RWPE1 (cell line): ENCODE data around the gene PPP1R9B.

ENCODE experiments used
- CTCF ChIA-PET: fragments of 350-600 bp; sonication (Branson Sonifier 250); formaldehyde crosslinking; extraction: SDS; loops from one replicate; lab custom pipeline; 2021; lab: Yijun Ruan, JAX
- POLR2A ChIA-PET: fragments of 400-600 bp; formaldehyde crosslinking; extraction: SDS; loops from one replicate; lab custom pipeline; 2020; ENCODE audit warnings: antibody characterized with exemption; ENCODE audit not compliant: low non-redundant PET; lab: Yijun Ruan, JAX
- DNase-seq: peaks from one replicate; pipeline ENCODE4 v3.0.0; 2012; ENCODE audit warnings: low spot score
- H3K27ac ChIP-seq: fragments of 450-650 bp; 2 replicates; pipeline ENCODE4 v1.5.1; 2017
- TF ChIP-seq, protein P1 (sequence below): fragments of 450-650 bp; conservative IDR thresholded peaks from 2 replicates; pipeline ENCODE4 v1.5.1; 2017; ENCODE audit warnings: low read depth, mild to moderate bottlenecking

Gene PPP1R9B

GRCh38 chr17:50154604-50155003 lies 4.1 kb upstream of the PPP1R9B start:
- POLR2A ChIA-PET, result no interaction called here
- CTCF ChIA-PET, result interaction anchor here (0.6 kb wide), 1 partner anchor 101 kb away, joined by 3 read pairs; no protein-coding TSS in a partner anchor
- peak overlapping the region; percentile 98 for H3K27ac ChIP-seq
- TF ChIP-seq, protein P1, sequence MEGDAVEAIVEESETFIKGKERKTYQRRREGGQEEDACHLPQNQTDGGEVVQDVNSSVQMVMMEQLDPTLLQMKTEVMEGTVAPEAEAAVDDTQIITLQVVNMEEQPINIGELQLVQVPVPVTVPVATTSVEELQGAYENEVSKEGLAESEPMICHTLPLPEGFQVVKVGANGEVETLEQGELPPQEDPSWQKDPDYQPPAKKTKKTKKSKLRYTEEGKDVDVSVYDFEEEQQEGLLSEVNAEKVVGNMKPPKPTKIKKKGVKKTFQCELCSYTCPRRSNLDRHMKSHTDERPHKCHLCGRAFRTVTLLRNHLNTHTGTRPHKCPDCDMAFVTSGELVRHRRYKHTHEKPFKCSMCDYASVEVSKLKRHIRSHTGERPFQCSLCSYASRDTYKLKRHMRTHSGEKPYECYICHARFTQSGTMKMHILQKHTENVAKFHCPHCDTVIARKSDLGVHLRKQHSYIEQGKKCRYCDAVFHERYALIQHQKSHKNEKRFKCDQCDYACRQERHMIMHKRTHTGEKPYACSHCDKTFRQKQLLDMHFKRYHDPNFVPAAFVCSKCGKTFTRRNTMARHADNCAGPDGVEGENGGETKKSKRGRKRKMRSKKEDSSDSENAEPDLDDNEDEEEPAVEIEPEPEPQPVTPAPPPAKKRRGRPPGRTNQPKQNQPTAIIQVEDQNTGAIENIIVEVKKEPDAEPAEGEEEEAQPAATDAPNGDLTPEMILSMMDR, result no peak
- DNase-seq, result no peak

DNA sequence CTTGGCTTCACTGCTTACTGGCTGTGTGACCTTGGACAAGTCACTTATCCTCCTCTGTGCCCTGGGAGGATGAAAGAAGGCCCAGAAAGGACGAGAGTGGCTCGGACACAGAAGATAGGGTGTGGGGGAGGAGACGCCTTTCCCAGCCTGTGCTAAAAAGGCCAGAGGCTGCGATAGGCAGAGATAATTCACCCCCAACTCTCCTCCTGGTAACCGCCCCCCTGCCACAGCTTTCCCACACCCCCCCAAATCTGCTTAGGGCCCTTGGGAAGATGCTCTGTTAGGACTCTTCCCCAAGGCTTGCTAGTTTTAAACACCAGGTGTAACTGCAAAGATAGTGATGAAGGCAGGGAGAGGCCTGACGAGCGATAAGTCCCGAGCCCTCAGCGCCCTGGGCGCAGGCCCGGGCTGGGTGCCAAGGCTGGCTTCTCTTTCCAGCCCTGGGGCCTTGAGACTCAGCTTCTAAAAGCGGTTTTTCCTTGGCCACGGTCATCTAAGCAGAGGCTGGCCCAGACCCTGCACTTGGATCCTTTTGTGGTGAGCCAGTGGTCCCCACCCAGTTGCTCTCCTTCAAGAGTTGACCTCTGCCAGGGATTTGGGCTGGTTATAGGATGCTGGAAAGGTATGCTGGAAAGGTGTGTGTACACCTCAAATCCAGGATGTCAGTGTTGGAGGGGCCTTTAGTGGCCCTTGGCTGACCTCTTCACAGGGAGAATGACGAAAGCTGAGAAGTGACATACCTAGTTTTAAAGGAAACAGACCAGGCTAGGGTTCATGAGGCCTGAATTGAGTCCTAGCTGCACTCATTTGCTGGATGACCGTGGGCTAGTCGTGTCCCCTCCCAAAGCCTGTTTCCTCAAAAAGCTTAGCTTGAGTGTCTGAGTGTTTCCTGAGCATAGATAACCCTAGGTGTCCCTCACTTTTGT lies 3.4 kb upstream of the PPP1R9B start:
- CTCF ChIA-PET, result interaction anchor here (0.6 to 2.1 kb wide), 4 partner anchors 7 to 720 kb away, joined by 3 to 12 read pairs (median 5); no protein-coding TSS in a partner anchor
- TF ChIP-seq, protein P1, result no peak
- POLR2A ChIA-PET, result no interaction called here
- peak overlapping the region; percentile 98 for H3K27ac ChIP-seq
- peak; percentile 60 for DNase-seq

DNA sequence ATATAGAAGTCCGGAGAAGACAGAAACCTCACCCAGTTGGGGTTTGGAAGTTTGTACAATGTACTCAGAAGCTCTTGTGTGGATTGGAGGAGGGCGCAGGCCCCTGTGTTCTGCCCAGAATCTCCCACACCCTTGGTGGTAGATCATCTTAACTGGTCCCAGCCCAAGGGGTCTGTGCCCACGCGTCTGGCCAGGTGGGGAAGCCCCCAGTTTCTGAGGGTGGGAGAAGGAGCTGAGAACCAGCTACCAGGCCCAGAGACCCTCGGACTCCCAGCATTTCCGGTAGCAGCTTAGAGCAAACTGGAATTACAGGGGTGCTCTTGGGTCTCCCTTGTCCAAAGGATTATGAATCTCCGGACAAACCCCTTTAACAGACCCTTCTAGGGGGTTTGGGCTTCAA lies 2.3 kb upstream of the PPP1R9B start:
- TF ChIP-seq, protein P1, result no peak
- no peak for DNase-seq
- POLR2A ChIA-PET, result no interaction called here
- CTCF ChIA-PET, result interaction anchor here (0.6 to 2.1 kb wide), 5 partner anchors 9 to 59 kb away, joined by 3 to 12 read pairs (median 4); no protein-coding TSS in a partner anchor
- peak overlapping the region; percentile 98 for H3K27ac ChIP-seq

GRCh38 chr17:50151937-50152547 lies 1.6 kb upstream of the PPP1R9B start:
- DNase-seq, result peak; percentile 92
- ChIA-PET CTCF (interaction anchor here (0.6 to 2.1 kb wide), 8 partner anchors 9 to 351 kb away, joined by 3 to 12 read pairs (median 4); no protein-coding TSS in a partner anchor), POLR2A (interaction anchor here (0.5 kb wide), 1 partner anchor 94 kb away, joined by 7 read pairs; no protein-coding TSS in a partner anchor)
- H3K27ac ChIP-seq, result peak overlapping the region; percentile 98
- TF ChIP-seq, protein P1, result no peak

DNA sequence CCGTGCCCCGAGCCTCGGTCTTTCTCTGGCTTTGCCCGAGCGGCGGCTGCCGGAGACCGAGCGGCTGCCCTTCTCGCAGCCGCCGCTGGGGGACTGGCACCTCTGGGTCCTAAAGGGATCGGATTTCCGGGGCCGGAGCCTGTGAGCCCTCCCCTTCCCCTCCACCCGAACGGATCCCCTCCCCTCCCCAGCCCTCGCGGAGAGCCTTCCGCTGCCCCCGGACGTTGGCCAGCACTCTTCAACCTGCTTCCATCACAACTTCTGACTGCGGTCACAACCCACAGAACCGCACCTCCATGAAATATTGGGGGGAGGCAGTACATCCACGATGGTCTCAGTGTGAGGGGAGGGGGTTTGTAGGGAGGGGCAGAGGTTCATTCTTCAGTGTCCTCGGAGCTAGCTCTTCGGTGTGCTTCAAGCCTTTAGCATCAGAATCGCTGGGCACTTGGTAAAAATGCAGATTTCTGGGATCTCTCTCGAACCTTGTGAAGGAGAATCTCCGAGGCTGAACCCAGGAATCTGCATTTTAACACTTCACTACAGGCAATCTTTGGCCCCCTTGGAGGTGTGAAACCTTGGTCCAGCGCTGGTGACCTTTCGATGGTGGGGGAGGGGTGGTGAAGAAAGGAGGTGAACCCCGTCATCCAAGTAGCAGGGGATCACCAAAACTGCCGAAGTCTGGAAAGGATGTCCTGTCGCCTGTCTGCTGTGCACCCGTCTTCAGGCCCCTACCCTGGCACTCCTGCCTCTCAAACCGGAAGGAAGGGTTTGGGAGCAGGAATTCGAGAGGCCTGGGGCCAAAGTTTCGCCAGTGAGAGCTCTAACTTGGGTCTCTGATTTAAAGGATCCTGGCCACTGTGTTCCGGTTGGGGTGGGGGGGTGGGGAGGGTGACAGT lies 812 bp upstream of the PPP1R9B start:
- POLR2A ChIA-PET, result interaction anchor here (0.5 to 0.6 kb wide), 4 partner anchors 12 to 1329 kb away, joined by 4 to 7 read pairs (median 6); no protein-coding TSS in a partner anchor

More for the DNA sequence above, 812 bp upstream of the PPP1R9B start:
- TF ChIP-seq, protein P1, result peak; percentile 71
- DNase-seq, result peak; percentile 91
- peak overlapping the region; percentile 98 for H3K27ac ChIP-seq
- CTCF ChIA-PET, result interaction anchor here (0.6 to 2.1 kb wide), 9 partner anchors 10 to 352 kb away, joined by 3 to 12 read pairs (median 4); no protein-coding TSS in a partner anchor
